OCI-LY7 (cell line): Measurements from ENCODE around the gene LMX1A.

Experiments
- CTCF ChIP-seq: fragments of 200-600 bp; sonication (generic); conservative IDR thresholded peaks from 2 replicates; pipeline ENCODE4 v1.5.1; 2014; ENCODE audit warnings: mild to moderate bottlenecking, antibody characterized with exemption, low read length, moderate library complexity, mixed read lengths
- EZH2phosphoT487 ChIP-seq: fragments of 200-600 bp; sonication (generic); IDR thresholded peaks from 2 replicates; pipeline ENCODE4 v1.6.1; 2018; ENCODE audit warnings: low read depth, borderline replicate concordance, mild to moderate bottlenecking, mixed run types, antibody characterized with exemption, low read length, moderate library complexity, mixed read lengths

GRCh38 chr1:165356876-165357275 is 361 bp upstream of the LMX1A start:
- TF ChIP-seq CTCF: no peak
- no peak for TF ChIP-seq EZH2phosphoT487
